HepG2 (cell line): Measurements from ENCODE around the gene CYYR1. TPM values are rescaled to one million over a fixed set of nuclear protein-coding genes. Genes with fewer than 3 reads are reported as not detected.

Source experiments
- ATAC-seq: fragments of 200-7000 bp; cut with Tn5 transposase; 3 replicates; pipeline ENCODE4 v1.9.1; 2020; ENCODE audit warnings: mild to moderate bottlenecking, moderate library complexity
- BruUV-seq: library from RNA; stranded (reverse); fragments of 400-500 nt; replicated peaks from 2 replicates; lab custom pipeline; 2021; lab: Mats Ljungman, UMichigan
- CTCF ChIA-PET: fragments of 300-600 bp; formaldehyde crosslinking; extraction: SDS; loops from one replicate; lab custom pipeline; 2021; ENCODE audit warnings: low total read pairs, inconsistent platforms, low intra/inter-chr PET ratio; lab: Yijun Ruan, JAX
- POLR2A ChIA-PET: fragments of 350-600 bp; sonication (Branson Sonifier 250); formaldehyde crosslinking; loops from one replicate; lab custom pipeline; 2020; ENCODE audit warnings: antibody characterized with exemption, inconsistent platforms; lab: Yijun Ruan, JAX
- DNase-seq: peaks from one replicate; pipeline ENCODE4 v3.0.0-alpha.2; 2015; ENCODE audit warnings: low spot score
- FAIRE-seq: peaks from 3 replicates; lab custom pipeline; 2011; peaks lifted over from hg19 to GRCh38; lab: Jason Lieb, UNC
- H2AFZ ChIP-seq: one replicate; pipeline ENCODE4 v1.6.1; 2011; ENCODE audit warnings: low read length, inconsistent platforms
- H3K27ac ChIP-seq: fragments of 300-600 bp; 3 replicates; pipeline ENCODE4 v1.8.0; 2011; ENCODE audit warnings: mixed run types, mild to moderate bottlenecking, mixed read lengths, low read length, inconsistent platforms; ENCODE audit not compliant: insufficient read depth; ENCODE audit errors: extremely low read length
- H3K27me3 ChIP-seq, 2 experiments: fragments of 200-600 bp in 1 of 2; 2 replicates in 1 of 2; 3 replicates in 1 of 2; pipeline versions ENCODE4 v1.6.0 to v1.8.0; 2011; ENCODE audit warnings: low read length in 2 of 2, mild to moderate bottlenecking in 2 of 2, moderate library complexity in 2 of 2, inconsistent platforms in 1 of 2; ENCODE audit not compliant: insufficient read depth in 2 of 2, control insufficient read depth in 1 of 2
- H3K36me3 ChIP-seq, 2 experiments: fragments of 200-600 bp in 1 of 2; replicated peaks in 1 of 2; 2 replicates in 1 of 2; 3 replicates in 1 of 2; pipeline versions ENCODE4 v1.5.1 to v1.8.0; 2011; ENCODE audit warnings: low read length in 2 of 2, inconsistent platforms in 1 of 2; ENCODE audit not compliant: insufficient read depth in 2 of 2, control insufficient read depth in 1 of 2
- H3K4me1 ChIP-seq: 2 replicates; pipeline ENCODE4 v1.5.1; 2012; ENCODE audit warnings: low read length, inconsistent platforms; ENCODE audit not compliant: insufficient read depth
- H3K4me2 ChIP-seq: 2 replicates; pipeline ENCODE4 v1.6.0; 2011; ENCODE audit warnings: low read depth, low read length, inconsistent platforms
- H3K4me3 ChIP-seq, 3 experiments: fragments of 200-600 bp in 1 of 3; sonication (generic), shearing (Covaris generic) in 1 of 3; replicated peaks in 1 of 3; 2 replicates each; pipeline ENCODE4 v1.5.1; 2011 to 2016; ENCODE audit warnings: low read length in 3 of 3, inconsistent platforms in 2 of 3, low read depth in 2 of 3, mild to moderate bottlenecking in 2 of 3, control low read depth in 1 of 3, mixed read lengths in 1 of 3; ENCODE audit not compliant: insufficient read depth in 1 of 3
- H3K79me2 ChIP-seq: one replicate; pipeline ENCODE4 v1.6.1; 2011; ENCODE audit warnings: low read length, inconsistent platforms; ENCODE audit not compliant: insufficient read depth
- H3K9ac ChIP-seq: 2 replicates; pipeline ENCODE4 v1.6.0; 2011; ENCODE audit warnings: mild to moderate bottlenecking, low read depth, low read length, inconsistent platforms; ENCODE audit not compliant: insufficient read depth
- H3K9me3 ChIP-seq: 2 replicates; pipeline ENCODE4 v1.5.1; 2012; ENCODE audit warnings: mild to moderate bottlenecking, low read length
- H4K20me1 ChIP-seq: 2 replicates; pipeline ENCODE4 v1.6.0; 2011; ENCODE audit warnings: inconsistent platforms, mild to moderate bottlenecking, low read length, moderate library complexity; ENCODE audit not compliant: insufficient read depth
- CEBPG ChIP-seq: IDR thresholded peaks from 2 replicates; pipeline ENCODE4 v1.6.1; 2016
- CENPT ChIP-seq: sonication (generic); formaldehyde crosslinking; IDR thresholded peaks from 2 replicates; pipeline ENCODE4 v1.8.0; 2022; ENCODE audit warnings: low read depth, mild to moderate bottlenecking, moderate library complexity, missing genetic modification reagents
- ELF1 ChIP-seq: sonication (generic); formaldehyde crosslinking; IDR thresholded peaks from 2 replicates; pipeline ENCODE4 v1.4.0; 2020; ENCODE audit warnings: missing genetic modification reagents
- KDM5A ChIP-seq: fragments of 200-600 bp; sonication (generic); IDR thresholded peaks from 2 replicates; pipeline ENCODE4 v1.7.0; 2018; ENCODE audit warnings: antibody characterized with exemption, mild to moderate bottlenecking, low read length, borderline replicate concordance
- MZF1 ChIP-seq: sonication (generic); formaldehyde crosslinking; IDR thresholded peaks from 2 replicates; pipeline ENCODE4 v1.8.1; 2023; ENCODE audit warnings: mild to moderate bottlenecking, missing genetic modification reagents, borderline replicate concordance
- REPIN1 ChIP-seq: sonication (generic); formaldehyde crosslinking; IDR thresholded peaks from 2 replicates; pipeline ENCODE4 v1.8.0; 2022; ENCODE audit warnings: missing genetic modification reagents, low read depth, mild to moderate bottlenecking, borderline replicate concordance
- ZNF616 ChIP-seq: sonication (generic); formaldehyde crosslinking; IDR thresholded peaks from 2 replicates; pipeline ENCODE4 v1.5.0; 2020; ENCODE audit warnings: low read depth, mild to moderate bottlenecking, missing genetic modification reagents
- ZNF674 ChIP-seq: sonication (generic); formaldehyde crosslinking; IDR thresholded peaks from 2 replicates; pipeline ENCODE4 v1.5.0; 2020; ENCODE audit warnings: low read depth, mild to moderate bottlenecking, missing genetic modification reagents
- ZNF766 ChIP-seq: sonication (generic); formaldehyde crosslinking; IDR thresholded peaks from 2 replicates; pipeline ENCODE4 v1.5.0; 2020; ENCODE audit warnings: missing genetic modification reagents, borderline replicate concordance
- ZNF790 ChIP-seq: sonication (generic); formaldehyde crosslinking; IDR thresholded peaks from 2 replicates; pipeline ENCODE4 v1.8.0; 2022; ENCODE audit warnings: missing genetic modification reagents, mild to moderate bottlenecking, borderline replicate concordance
- WGBS: methylation state at CpG from one replicate; pipeline ENCODE4 v1.1.6; 2017; ENCODE audit warnings: low lambda C conversion rate; 5-methylcytosine and 5-hydroxymethylcytosine counted together
- in situ Hi-C: cut with HindIII; loops from 2 replicates; pipeline ENCODE4 v1.10.0; 2017; ENCODE audit warnings: low pct_unique_long_range_greater_than_20kb; ENCODE audit not compliant: extremely low pct_ligation_motif_present
- intact Hi-C: fragments of 100-400 bp; cut with micrococcal nuclease; formaldehyde crosslinking; loops from one replicate; pipeline ENCODE4 v1.10.0; 2022; ENCODE audit not compliant: unreplicated experiment
- polyA plus RNA-seq, 8 experiments: library from polyadenylated mRNA; depleted of rRNA in 3 of 8; stranded (reverse) in 7 of 8; unstranded in 1 of 8; fragments of >200 nt; fragmentation: Illumina TruSeq in 4 of 8; extraction: Trizol in 4 of 8; gene quantifications; 2 replicates each; pipeline versions ENCODE4 v1.2.1 to v1.2.3, GENCODE V29; 2011 to 2016; ENCODE audit warnings: low read depth in 4 of 8, missing spikeins in 1 of 8, mixed read lengths in 1 of 8; ENCODE audit not compliant: insufficient read depth in 1 of 8
- total RNA-seq, 5 experiments: library from RNA; depleted of rRNA; stranded (reverse); fragments of >200 nt; fragmentation: Illumina TruSeq; extraction: Trizol; gene quantifications; 2 replicates each; pipeline ENCODE4 v1.2.3, GENCODE V29; 2016; ENCODE audit warnings: low read depth in 1 of 5
- TF ChIP-seq, protein P1 (sequence below), 2 experiments: fragments of 450-650 bp in 1 of 2; sonication (generic) in 1 of 2; formaldehyde crosslinking; IDR thresholded peaks; 2 replicates each; pipeline versions ENCODE4 v1.5.0 to v1.8.0; 2020 to 2022; ENCODE audit warnings: mild to moderate bottlenecking in 1 of 2, missing genetic modification reagents in 1 of 2
- TF ChIP-seq, protein P2 (sequence below): IDR thresholded peaks from 2 replicates; pipeline ENCODE4 v1.6.1; 2016
- TF ChIP-seq, protein P3 (sequence below): sonication (generic); formaldehyde crosslinking; IDR thresholded peaks from 2 replicates; pipeline ENCODE4 v1.8.0; 2022; ENCODE audit warnings: mild to moderate bottlenecking, missing genetic modification reagents
- TF ChIP-seq, protein P4 (sequence below): IDR thresholded peaks from 2 replicates; pipeline ENCODE4 v1.6.1; 2018; ENCODE audit warnings: missing genetic modification reagents, mild to moderate bottlenecking, missing compliant biosample characterization
- TF ChIP-seq, protein P5 (sequence below): sonication (generic); formaldehyde crosslinking; conservative IDR thresholded peaks from 2 replicates; pipeline ENCODE4 v1.4.0; 2020; ENCODE audit warnings: missing genetic modification reagents
- TF ChIP-seq, protein P6 (sequence below): sonication (generic); formaldehyde crosslinking; IDR thresholded peaks from 2 replicates; pipeline ENCODE4 v1.4.0; 2020; ENCODE audit warnings: low read depth, mild to moderate bottlenecking, missing genetic modification reagents

The CYYR1 gene
- total and polyA plus RNA-seq, 2 of the 13 experiments (the other 11 are each of a cell fraction or from before 2014, with no cell fraction given): not detected

DNA sequence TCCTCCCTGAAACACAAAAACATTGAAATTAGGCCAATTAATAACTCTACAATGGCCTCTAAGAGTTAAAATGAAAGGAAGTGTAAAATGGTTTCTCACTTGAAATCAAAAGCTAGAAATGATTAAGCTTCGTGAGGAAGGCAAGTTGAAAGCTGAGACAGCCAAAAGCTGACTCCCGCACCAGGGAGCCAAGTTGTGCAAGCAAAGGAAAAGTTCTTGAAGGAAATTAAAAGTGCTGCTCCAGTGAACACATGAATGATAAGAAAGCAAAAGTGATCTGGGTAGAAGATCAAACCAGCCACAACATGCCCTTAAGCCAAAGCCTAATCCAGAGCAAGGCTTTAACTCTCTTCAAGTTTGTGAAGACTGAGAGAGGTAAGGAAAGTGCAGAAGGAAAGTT is 22.8 kb downstream of the CYYR1 start:
- no peak for DNase-seq
- in situ Hi-C loops: no loop called here
- Histone ChIP-seq H3K27me3 (no peaks in the 10 kb centered on the region), H3K27ac (no peak overlapping the region), H3K9ac (no peak overlapping the region), H4K20me1 (no peaks in the 10 kb centered on the region), H3K4me2 (no peak overlapping the region), H2AFZ (no peak overlapping the region), H3K79me2 (no peaks in the 10 kb centered on the region), H3K9me3 (peaks cover 75% of the 10 kb centered on the region), H3K4me3 (no peak overlapping the region), H3K4me1 (no peaks in the 10 kb centered on the region), H3K36me3 (no peaks in the 10 kb centered on the region)
- CTCF ChIA-PET: no interaction called here
- intact Hi-C loops: no loop called here
- BruUV-seq: no TSS peak
- POLR2A ChIA-PET: no interaction called here
- FAIRE-seq: no peak
- WGBS: 20% methylated on average over 2 of the region's 2 CpGs
- no peak for ATAC-seq
- TF ChIP-seq, protein P1, sequence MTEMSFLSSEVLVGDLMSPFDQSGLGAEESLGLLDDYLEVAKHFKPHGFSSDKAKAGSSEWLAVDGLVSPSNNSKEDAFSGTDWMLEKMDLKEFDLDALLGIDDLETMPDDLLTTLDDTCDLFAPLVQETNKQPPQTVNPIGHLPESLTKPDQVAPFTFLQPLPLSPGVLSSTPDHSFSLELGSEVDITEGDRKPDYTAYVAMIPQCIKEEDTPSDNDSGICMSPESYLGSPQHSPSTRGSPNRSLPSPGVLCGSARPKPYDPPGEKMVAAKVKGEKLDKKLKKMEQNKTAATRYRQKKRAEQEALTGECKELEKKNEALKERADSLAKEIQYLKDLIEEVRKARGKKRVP (CRISPR knock-in tag; IDR thresholded peaks at IDR 0.05): no peak
- TF ChIP-seq, protein P2, sequence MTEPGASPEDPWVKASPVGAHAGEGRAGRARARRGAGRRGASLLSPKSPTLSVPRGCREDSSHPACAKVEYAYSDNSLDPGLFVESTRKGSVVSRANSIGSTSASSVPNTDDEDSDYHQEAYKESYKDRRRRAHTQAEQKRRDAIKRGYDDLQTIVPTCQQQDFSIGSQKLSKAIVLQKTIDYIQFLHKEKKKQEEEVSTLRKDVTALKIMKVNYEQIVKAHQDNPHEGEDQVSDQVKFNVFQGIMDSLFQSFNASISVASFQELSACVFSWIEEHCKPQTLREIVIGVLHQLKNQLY (CRISPR knock-in tag): no peak
- TF ChIP-seq, protein P3, sequence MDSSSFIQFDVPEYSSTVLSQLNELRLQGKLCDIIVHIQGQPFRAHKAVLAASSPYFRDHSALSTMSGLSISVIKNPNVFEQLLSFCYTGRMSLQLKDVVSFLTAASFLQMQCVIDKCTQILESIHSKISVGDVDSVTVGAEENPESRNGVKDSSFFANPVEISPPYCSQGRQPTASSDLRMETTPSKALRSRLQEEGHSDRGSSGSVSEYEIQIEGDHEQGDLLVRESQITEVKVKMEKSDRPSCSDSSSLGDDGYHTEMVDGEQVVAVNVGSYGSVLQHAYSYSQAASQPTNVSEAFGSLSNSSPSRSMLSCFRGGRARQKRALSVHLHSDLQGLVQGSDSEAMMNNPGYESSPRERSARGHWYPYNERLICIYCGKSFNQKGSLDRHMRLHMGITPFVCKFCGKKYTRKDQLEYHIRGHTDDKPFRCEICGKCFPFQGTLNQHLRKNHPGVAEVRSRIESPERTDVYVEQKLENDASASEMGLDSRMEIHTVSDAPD (CRISPR knock-in tag): no peak
- TF ChIP-seq ZNF766 (no peak), ELF1 (CRISPR knock-in tag) (no peak), ZNF674 (CRISPR knock-in tag) (no peak), ZNF790 (CRISPR knock-in tag) (no peak), CENPT (CRISPR knock-in tag) (no peak), CEBPG (CRISPR knock-in tag) (no peak), KDM5A (no peak), ZNF616 (CRISPR knock-in tag) (no peak), MZF1 (CRISPR knock-in tag) (no peak), REPIN1 (CRISPR knock-in tag) (no peak)
- TF ChIP-seq, protein P4, sequence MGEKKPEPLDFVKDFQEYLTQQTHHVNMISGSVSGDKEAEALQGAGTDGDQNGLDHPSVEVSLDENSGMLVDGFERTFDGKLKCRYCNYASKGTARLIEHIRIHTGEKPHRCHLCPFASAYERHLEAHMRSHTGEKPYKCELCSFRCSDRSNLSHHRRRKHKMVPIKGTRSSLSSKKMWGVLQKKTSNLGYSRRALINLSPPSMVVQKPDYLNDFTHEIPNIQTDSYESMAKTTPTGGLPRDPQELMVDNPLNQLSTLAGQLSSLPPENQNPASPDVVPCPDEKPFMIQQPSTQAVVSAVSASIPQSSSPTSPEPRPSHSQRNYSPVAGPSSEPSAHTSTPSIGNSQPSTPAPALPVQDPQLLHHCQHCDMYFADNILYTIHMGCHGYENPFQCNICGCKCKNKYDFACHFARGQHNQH: no peak
- TF ChIP-seq, protein P5, sequence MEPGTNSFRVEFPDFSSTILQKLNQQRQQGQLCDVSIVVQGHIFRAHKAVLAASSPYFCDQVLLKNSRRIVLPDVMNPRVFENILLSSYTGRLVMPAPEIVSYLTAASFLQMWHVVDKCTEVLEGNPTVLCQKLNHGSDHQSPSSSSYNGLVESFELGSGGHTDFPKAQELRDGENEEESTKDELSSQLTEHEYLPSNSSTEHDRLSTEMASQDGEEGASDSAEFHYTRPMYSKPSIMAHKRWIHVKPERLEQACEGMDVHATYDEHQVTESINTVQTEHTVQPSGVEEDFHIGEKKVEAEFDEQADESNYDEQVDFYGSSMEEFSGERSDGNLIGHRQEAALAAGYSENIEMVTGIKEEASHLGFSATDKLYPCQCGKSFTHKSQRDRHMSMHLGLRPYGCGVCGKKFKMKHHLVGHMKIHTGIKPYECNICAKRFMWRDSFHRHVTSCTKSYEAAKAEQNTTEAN: no peak
- TF ChIP-seq, protein P6, sequence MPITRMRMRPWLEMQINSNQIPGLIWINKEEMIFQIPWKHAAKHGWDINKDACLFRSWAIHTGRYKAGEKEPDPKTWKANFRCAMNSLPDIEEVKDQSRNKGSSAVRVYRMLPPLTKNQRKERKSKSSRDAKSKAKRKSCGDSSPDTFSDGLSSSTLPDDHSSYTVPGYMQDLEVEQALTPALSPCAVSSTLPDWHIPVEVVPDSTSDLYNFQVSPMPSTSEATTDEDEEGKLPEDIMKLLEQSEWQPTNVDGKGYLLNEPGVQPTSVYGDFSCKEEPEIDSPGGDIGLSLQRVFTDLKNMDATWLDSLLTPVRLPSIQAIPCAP: no peak
